ENCODE measurements around the gene FKBP2.

DNA sequence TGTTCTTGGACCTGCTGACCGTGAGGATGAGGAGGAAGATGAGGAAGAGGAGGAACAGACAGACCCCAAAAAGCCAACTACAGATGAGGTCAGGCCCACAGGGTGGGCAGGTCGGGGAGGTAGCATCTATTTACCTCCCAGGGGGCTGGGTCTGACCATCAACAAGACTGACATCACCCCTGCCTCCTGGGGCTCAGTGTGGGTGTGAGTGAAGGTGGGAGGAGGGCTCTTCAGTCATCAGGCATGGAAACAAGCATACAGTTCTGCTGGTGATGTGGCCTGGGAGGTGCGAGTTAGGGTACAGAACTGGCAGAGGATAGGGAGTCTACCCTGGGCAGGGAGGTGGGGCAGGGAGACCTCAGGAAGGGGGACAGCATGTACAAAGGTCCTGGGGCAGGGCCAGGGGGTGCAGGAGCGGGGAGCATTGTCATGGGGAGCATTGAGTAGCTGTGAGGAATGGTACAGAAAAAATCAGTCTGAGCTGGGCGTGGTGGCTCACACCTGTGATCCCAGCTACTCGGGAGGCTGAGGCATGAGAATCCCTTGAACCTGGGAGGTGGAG is 19.3 kb downstream of the FKBP2 start:
- TF ChIP-seq, protein P1, sequence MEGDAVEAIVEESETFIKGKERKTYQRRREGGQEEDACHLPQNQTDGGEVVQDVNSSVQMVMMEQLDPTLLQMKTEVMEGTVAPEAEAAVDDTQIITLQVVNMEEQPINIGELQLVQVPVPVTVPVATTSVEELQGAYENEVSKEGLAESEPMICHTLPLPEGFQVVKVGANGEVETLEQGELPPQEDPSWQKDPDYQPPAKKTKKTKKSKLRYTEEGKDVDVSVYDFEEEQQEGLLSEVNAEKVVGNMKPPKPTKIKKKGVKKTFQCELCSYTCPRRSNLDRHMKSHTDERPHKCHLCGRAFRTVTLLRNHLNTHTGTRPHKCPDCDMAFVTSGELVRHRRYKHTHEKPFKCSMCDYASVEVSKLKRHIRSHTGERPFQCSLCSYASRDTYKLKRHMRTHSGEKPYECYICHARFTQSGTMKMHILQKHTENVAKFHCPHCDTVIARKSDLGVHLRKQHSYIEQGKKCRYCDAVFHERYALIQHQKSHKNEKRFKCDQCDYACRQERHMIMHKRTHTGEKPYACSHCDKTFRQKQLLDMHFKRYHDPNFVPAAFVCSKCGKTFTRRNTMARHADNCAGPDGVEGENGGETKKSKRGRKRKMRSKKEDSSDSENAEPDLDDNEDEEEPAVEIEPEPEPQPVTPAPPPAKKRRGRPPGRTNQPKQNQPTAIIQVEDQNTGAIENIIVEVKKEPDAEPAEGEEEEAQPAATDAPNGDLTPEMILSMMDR (IDR thresholded peaks at IDR 0.05), result no peak
- TF ChIP-seq POLR2A (IDR thresholded peaks at IDR 0.05), result no peak

Measured in esophagus squamous epithelium (tissue), 4 donors.